Left ventricle myocardium inferior (tissue), 1 donor: ENCODE data around the gene MAMDC2. TPM values are rescaled to one million over a fixed set of nuclear protein-coding genes. Genes with fewer than 3 reads are reported as not detected.

ENCODE experiments used
- DNase-seq: peaks from one replicate; pipeline ENCODE4 v3.0.0-alpha.2; 2020
- H3K27ac ChIP-seq: fragments of 200-600 bp; replicated peaks from 2 replicates; pipeline ENCODE4 v1.8.0; 2021
- H3K27me3 ChIP-seq: fragments of 200-600 bp; 2 replicates; pipeline ENCODE4 v1.8.0; 2021; ENCODE audit warnings: low read depth
- H3K36me3 ChIP-seq: fragments of 200-600 bp; 2 replicates; pipeline ENCODE4 v1.8.0; 2021
- H3K4me1 ChIP-seq: fragments of 200-600 bp; 2 replicates; pipeline ENCODE4 v1.8.0; 2021
- H3K4me3 ChIP-seq: fragments of 200-600 bp; 2 replicates; pipeline ENCODE4 v1.8.0; 2021; ENCODE audit warnings: mild to moderate bottlenecking, moderate library complexity
- H3K9me3 ChIP-seq: fragments of 200-600 bp; replicated peaks from 2 replicates; pipeline ENCODE4 v1.8.0; 2021
- CTCF ChIP-seq: fragments of 200-600 bp; IDR thresholded peaks from 2 replicates; pipeline ENCODE4 v1.8.0; 2021; ENCODE audit warnings: antibody characterized with exemption, mild to moderate bottlenecking, borderline replicate concordance
- intact Hi-C: fragments of 100-400 bp; cut with micrococcal nuclease; formaldehyde crosslinking; loops from one replicate; pipeline ENCODE4 v1.11.0; 2022
- total RNA-seq: library from RNA; stranded (reverse); fragmentation: NEBNext Ultra II Directional; extraction: Animal tissue kit (Norgen Biotek cat#: 25700); gene quantifications from one replicate; pipeline ENCODE4 v1.2.1, GENCODE V29; 2021
- donor health status: DM: no; HTN: yes; CAD: no; lungs with severe emphysema.

Gene MAMDC2
- total RNA-seq, 1 donor from 2014 or later = 9.0 TPM

GRCh38 chr9:70120834-70121510 is 77.3 kb downstream of the MAMDC2 start:
- Histone ChIP-seq H3K36me3 (peaks cover 4% of the 10 kb centered on the region), H3K27ac (peak overlapping the region; percentile 57), H3K27me3 (no peaks in the 10 kb centered on the region), H3K9me3 (no peaks in the 10 kb centered on the region), H3K4me3 (no peak overlapping the region), H3K4me1 (peaks cover 13% of the 10 kb centered on the region)
- peak; percentile 76 for DNase-seq
- peak; percentile 31 for TF ChIP-seq CTCF
- intact Hi-C loops = no loop called here

- no peak for TF ChIP-seq CTCF
- DNase-seq = no peak
- Histone ChIP-seq H3K4me1 (peaks cover 20% of the 10 kb centered on the region), H3K27me3 (no peaks in the 10 kb centered on the region), H3K36me3 (peaks cover 7% of the 10 kb centered on the region), H3K27ac (peak overlapping the region; percentile 57), H3K4me3 (no peak overlapping the region), H3K9me3 (no peaks in the 10 kb centered on the region)
- intact Hi-C loops = no loop called here
Observed at GRCh38 chr9:70121818-70122436, 78.3 kb downstream of the MAMDC2 start.

GRCh38 chr9:70123695-70124094 is 80.0 kb downstream of the MAMDC2 start:
- Histone ChIP-seq H3K36me3 (peaks cover 7% of the 10 kb centered on the region), H3K4me3 (no peak overlapping the region), H3K27me3 (no peaks in the 10 kb centered on the region), H3K9me3 (no peaks in the 10 kb centered on the region), H3K4me1 (peaks cover 28% of the 10 kb centered on the region), H3K27ac (no peak overlapping the region)
- TF ChIP-seq CTCF = no peak
- intact Hi-C loops = no loop called here
- no peak for DNase-seq

- H3K4me3 ChIP-seq = no peak overlapping the region
- no peak for TF ChIP-seq CTCF
Observed at GRCh38 chr9:70125621-70126263, 82.1 kb downstream of the MAMDC2 start.

GRCh38 chr9:70127036-70127435 is 83.4 kb downstream of the MAMDC2 start:
- intact Hi-C loops = no loop called here
- peak overlapping the region; percentile 78 for H3K27ac ChIP-seq

More at GRCh38 chr9:70125621-70126263, 82.1 kb downstream of the MAMDC2 start:
- DNase-seq = no peak
- peaks cover 26% of the 10 kb centered on the region for H3K4me1 ChIP-seq
- H3K27ac ChIP-seq = peak overlapping the region; percentile 78
- no peaks in the 10 kb centered on the region for H3K9me3 ChIP-seq
- H3K27me3 ChIP-seq = no peaks in the 10 kb centered on the region
- intact Hi-C loops = no loop called here
- peaks cover 3% of the 10 kb centered on the region for H3K36me3 ChIP-seq

More at GRCh38 chr9:70127036-70127435, 83.4 kb downstream of the MAMDC2 start:
- Histone ChIP-seq H3K9me3 (no peaks in the 10 kb centered on the region), H3K4me3 (no peak overlapping the region), H3K4me1 (peaks cover 22% of the 10 kb centered on the region), H3K36me3 (peaks cover 3% of the 10 kb centered on the region), H3K27me3 (no peaks in the 10 kb centered on the region)
- no peak for DNase-seq
- no peak for TF ChIP-seq CTCF
